Rectal smooth muscle tissue (tissue), 1 donor: Measurements from ENCODE around the gene AK9.

ENCODE experiments used
- H3K27ac ChIP-seq: one replicate; pipeline ENCODE4 v1.7.0; 2013; ENCODE audit warnings: low read depth, low read length, inconsistent platforms
- H3K27me3 ChIP-seq: one replicate; pipeline ENCODE4 v1.7.0; 2013; ENCODE audit warnings: low read length; ENCODE audit not compliant: control insufficient read depth, insufficient read depth
- H3K36me3 ChIP-seq: one replicate; pipeline ENCODE4 v1.7.0; 2013; ENCODE audit warnings: low read length; ENCODE audit not compliant: control insufficient read depth, insufficient read depth
- H3K4me1 ChIP-seq: one replicate; pipeline ENCODE4 v1.7.0; 2013; ENCODE audit warnings: low read length; ENCODE audit not compliant: control insufficient read depth, insufficient read depth
- H3K4me3 ChIP-seq: one replicate; pipeline ENCODE4 v1.7.0; 2013; ENCODE audit warnings: low read length
- H3K9ac ChIP-seq: one replicate; pipeline ENCODE4 v1.7.0; 2013; ENCODE audit warnings: low read length

Gene AK9

GRCh38 chr6:109515781-109516409, 175.1 kb downstream of the AK9 start:
- Histone ChIP-seq H3K4me1 (no peaks in the 10 kb centered on the region), H3K27ac (no peak overlapping the region), H3K4me3 (no peak overlapping the region), H3K36me3 (no peaks in the 10 kb centered on the region), H3K9ac (no peak overlapping the region), H3K27me3 (no peaks in the 10 kb centered on the region)

- Histone ChIP-seq H3K9ac (no peak overlapping the region), H3K36me3 (no peaks in the 10 kb centered on the region), H3K4me3 (no peak overlapping the region), H3K27ac (no peak overlapping the region), H3K27me3 (no peaks in the 10 kb centered on the region), H3K4me1 (no peaks in the 10 kb centered on the region)
Observed at GRCh38 chr6:109514946-109515345, 176.1 kb downstream of the AK9 start.

GRCh38 chr6:109513571-109514071, 177.4 kb downstream of the AK9 start:
- no peak overlapping the region for H3K9ac ChIP-seq
- H3K27me3 ChIP-seq = no peaks in the 10 kb centered on the region
- H3K36me3 ChIP-seq = no peaks in the 10 kb centered on the region
- no peak overlapping the region for H3K27ac ChIP-seq
- no peaks in the 10 kb centered on the region for H3K4me1 ChIP-seq
- H3K4me3 ChIP-seq = no peak overlapping the region

GRCh38 chr6:109512271-109512817, 178.7 kb downstream of the AK9 start:
- no peak overlapping the region for H3K9ac ChIP-seq
- no peaks in the 10 kb centered on the region for H3K27me3 ChIP-seq
- H3K27ac ChIP-seq = no peak overlapping the region
- no peak overlapping the region for H3K4me3 ChIP-seq
- no peaks in the 10 kb centered on the region for H3K36me3 ChIP-seq
- H3K4me1 ChIP-seq = no peaks in the 10 kb centered on the region

- H3K27ac ChIP-seq = no peak overlapping the region
Observed at GRCh38 chr6:109511832-109512231, 179.2 kb downstream of the AK9 start.

GRCh38 chr6:109510358-109510757, 180.6 kb downstream of the AK9 start:
- no peaks in the 10 kb centered on the region for H3K27me3 ChIP-seq
- no peaks in the 10 kb centered on the region for H3K36me3 ChIP-seq
- H3K4me3 ChIP-seq = no peak overlapping the region
- H3K9ac ChIP-seq = no peak overlapping the region
- H3K4me1 ChIP-seq = no peaks in the 10 kb centered on the region
- H3K27ac ChIP-seq = no peak overlapping the region

More at GRCh38 chr6:109511832-109512231, 179.2 kb downstream of the AK9 start:
- Histone ChIP-seq H3K4me1 (no peaks in the 10 kb centered on the region), H3K9ac (no peak overlapping the region), H3K36me3 (no peaks in the 10 kb centered on the region), H3K4me3 (no peak overlapping the region), H3K27me3 (no peaks in the 10 kb centered on the region)

GRCh38 chr6:109508166-109508860, 182.7 kb downstream of the AK9 start:
- no peak overlapping the region for H3K27ac ChIP-seq
- no peaks in the 10 kb centered on the region for H3K4me1 ChIP-seq
- no peak overlapping the region for H3K4me3 ChIP-seq
- no peak overlapping the region for H3K9ac ChIP-seq
- H3K36me3 ChIP-seq = no peaks in the 10 kb centered on the region
- no peaks in the 10 kb centered on the region for H3K27me3 ChIP-seq

- Histone ChIP-seq H3K4me3 (no peak overlapping the region), H3K36me3 (no peaks in the 10 kb centered on the region), H3K27ac (no peak overlapping the region), H3K27me3 (no peaks in the 10 kb centered on the region), H3K4me1 (no peaks in the 10 kb centered on the region), H3K9ac (no peak overlapping the region)
Observed at GRCh38 chr6:109507490-109508072, 183.4 kb downstream of the AK9 start.

GRCh38 chr6:109506841-109507240, 184.2 kb downstream of the AK9 start:
- Histone ChIP-seq H3K27me3 (no peaks in the 10 kb centered on the region), H3K27ac (no peak overlapping the region), H3K9ac (no peak overlapping the region), H3K36me3 (no peaks in the 10 kb centered on the region), H3K4me3 (no peak overlapping the region), H3K4me1 (no peaks in the 10 kb centered on the region)

- no peaks in the 10 kb centered on the region for H3K27me3 ChIP-seq
- H3K27ac ChIP-seq = no peak overlapping the region
- no peak overlapping the region for H3K9ac ChIP-seq
- no peak overlapping the region for H3K4me3 ChIP-seq
- no peaks in the 10 kb centered on the region for H3K36me3 ChIP-seq
- H3K4me1 ChIP-seq = no peaks in the 10 kb centered on the region
Observed at GRCh38 chr6:109506314-109506713, 184.7 kb downstream of the AK9 start.

- Histone ChIP-seq H3K4me3 (no peak overlapping the region), H3K36me3 (no peaks in the 10 kb centered on the region), H3K9ac (no peak overlapping the region), H3K27me3 (no peaks in the 10 kb centered on the region), H3K4me1 (no peaks in the 10 kb centered on the region), H3K27ac (no peak overlapping the region)
Observed at GRCh38 chr6:109503327-109504224, 187.4 kb downstream of the AK9 start.

- H3K36me3 ChIP-seq = no peaks in the 10 kb centered on the region
Observed at GRCh38 chr6:109498936-109499335, 192.1 kb downstream of the AK9 start.

More at GRCh38 chr6:109498936-109499335, 192.1 kb downstream of the AK9 start:
- H3K4me1 ChIP-seq = no peaks in the 10 kb centered on the region
- H3K9ac ChIP-seq = no peak overlapping the region
- H3K27me3 ChIP-seq = no peaks in the 10 kb centered on the region
- H3K4me3 ChIP-seq = no peak overlapping the region
- H3K27ac ChIP-seq = no peak overlapping the region
